ENCODE measurements around the gene PGP.
"Not testable (repeated sequence)": the region's sequence is repeated elsewhere in the genome, so short reads cannot be mapped to it uniquely, and the experiment has no call there.

Gene PGP

GRCh38 chr16:2205104-2205966 is 9.3 kb downstream of the PGP start, which contains the start of gene MLST8:
TSS of gene MLST8 (plus strand) at chr16:2205454. CDS start at chr16:2206086, 632 bp downstream.
- intact Hi-C loops (cut with DNase I) = loop anchor here (1.0 to 5.0 kb wide), 2 partner anchors 48 to 63 kb away; partner anchors contain the start of genes RNPS1 and TRAF7
- peak; percentile 75 to 97 (median 84) for DNase-seq

- intact Hi-C loops (cut with DNase I) = loop anchor here (1.0 to 5.0 kb wide), 2 partner anchors 47 to 64 kb away; partner anchors contain the start of genes RNPS1 and TRAF7
- DNase-seq = peak in 2 of 10 donors; percentile 62 to 83
Measured at GRCh38 chr16:2204416-2205103, 10.1 kb downstream of the PGP start.

GRCh38 chr16:2203119-2203688 is 11.4 kb downstream of the PGP start:
- intact Hi-C loops (cut with DNase I) = not testable (repeated sequence)

GRCh38 chr16:2200313-2200712 is 14.3 kb downstream of the PGP start:
- DNase-seq = no peak
- intact Hi-C loops (cut with DNase I) = no loop called here

More at GRCh38 chr16:2203119-2203688, 11.4 kb downstream of the PGP start:
- DNase-seq = not testable (repeated sequence)

GRCh38 chr16:2199621-2200139 is 15.0 kb downstream of the PGP start:
- intact Hi-C loops (cut with DNase I) = no loop called here
- DNase-seq = no peak

- no peak for DNase-seq
Measured at GRCh38 chr16:2199095-2199494, 15.5 kb downstream of the PGP start.

GRCh38 chr16:2198283-2198682 is 16.4 kb downstream of the PGP start:
- DNase-seq = no peak
- intact Hi-C loops (cut with DNase I) = no loop called here

More at GRCh38 chr16:2199095-2199494, 15.5 kb downstream of the PGP start:
- intact Hi-C loops (cut with DNase I) = no loop called here

GRCh38 chr16:2197765-2198164 is 16.9 kb downstream of the PGP start:
- DNase-seq = no peak
- intact Hi-C loops (cut with DNase I) = no loop called here

- intact Hi-C loops (cut with DNase I) = no loop called here
- peak in 1 of 10 donors; percentile 63 for DNase-seq
Measured at GRCh38 chr16:2196981-2197511, 17.6 kb downstream of the PGP start.

- peak in 1 of 10 donors; percentile 31 for DNase-seq
- intact Hi-C loops (cut with DNase I) = no loop called here
Measured at GRCh38 chr16:2196162-2196980, 18.3 kb downstream of the PGP start, which contains the start of gene CASKIN1. TSS of gene CASKIN1 (minus strand) at chr16:2196605. CDS start at chr16:2196432, 173 bp downstream.

GRCh38 chr16:2195322-2196161 is 19.1 kb downstream of the PGP start:
- DNase-seq = no peak
- intact Hi-C loops (cut with DNase I) = no loop called here

- no peak for DNase-seq
- intact Hi-C loops (cut with DNase I) = no loop called here
Measured at GRCh38 chr16:2194852-2195321, 19.8 kb downstream of the PGP start.

- DNase-seq = peak in 2 of 10 donors; percentile 57 to 71
Measured at GRCh38 chr16:2194166-2194834, 20.3 kb downstream of the PGP start.

GRCh38 chr16:2191446-2191706 is 23.3 kb downstream of the PGP start:
- DNase-seq = no peak
- intact Hi-C loops (cut with DNase I) = no loop called here

More at GRCh38 chr16:2194166-2194834, 20.3 kb downstream of the PGP start:
- intact Hi-C loops (cut with DNase I) = no loop called here

GRCh38 chr16:2190659-2191445 is 23.8 kb downstream of the PGP start:
- intact Hi-C loops (cut with DNase I) = no loop called here
- peak in 7 of 10 donors; percentile 47 to 94 (median 70) for DNase-seq

- intact Hi-C loops (cut with DNase I) = no loop called here
- DNase-seq = no peak
Measured at GRCh38 chr16:2190002-2190658, 24.5 kb downstream of the PGP start.

Measured in posterior cingulate gyrus (tissue), 11 donors.